GM19397 (cell line): Measurements from ENCODE around the gene VEGFB.

Experiments
- ATAC-seq: cut with Tn5 transposase; IDR thresholded peaks from one replicate; pipeline ENCODE4 v1.9.1; 2021; ENCODE audit warnings: mild to moderate bottlenecking, moderate library complexity; ENCODE audit not compliant: unreplicated experiment

Gene VEGFB

GRCh38 chr11:64245797-64246620 is 11.6 kb downstream of the VEGFB start:
- no peak for ATAC-seq

- ATAC-seq = peak; percentile 18
Measured at GRCh38 chr11:64246621-64246870, 12.2 kb downstream of the VEGFB start.

- peak; percentile 35 for ATAC-seq
Measured at GRCh38 chr11:64246871-64247728, 12.7 kb downstream of the VEGFB start, which contains the start of gene PPP1R14B. Gene PPP1R14B, minus strand, starts transcription at chr11:64246943. Its CDS starts 270 bp downstream, at chr11:64246673.

GRCh38 chr11:64247729-64248531 is 13.5 kb downstream of the VEGFB start:
- ATAC-seq = no peak

- no peak for ATAC-seq
Measured at GRCh38 chr11:64248578-64248977, 14.2 kb downstream of the VEGFB start.

GRCh38 chr11:64249038-64249437 is 14.7 kb downstream of the VEGFB start:
- ATAC-seq = no peak

- ATAC-seq = no peak
Measured at GRCh38 chr11:64249563-64250414, 15.4 kb downstream of the VEGFB start.

GRCh38 chr11:64250415-64251015 is 16.1 kb downstream of the VEGFB start:
- ATAC-seq = no peak

GRCh38 chr11:64251016-64251752 is 16.8 kb downstream of the VEGFB start, which contains the start of gene PLCB3:
Gene PLCB3, plus strand, starts transcription at chr11:64251530. Its CDS starts 120 bp downstream, at chr11:64251650.
- peak; percentile 43 for ATAC-seq

GRCh38 chr11:64251753-64252002 is 17.3 kb downstream of the VEGFB start:
- no peak for ATAC-seq

- ATAC-seq = no peak
Measured at GRCh38 chr11:64252003-64252872, 17.9 kb downstream of the VEGFB start.

- no peak for ATAC-seq
Measured at GRCh38 chr11:64253043-64253442, 18.7 kb downstream of the VEGFB start.

- ATAC-seq = no peak
Measured at GRCh38 chr11:64253481-64253880, 19.1 kb downstream of the VEGFB start.

- ATAC-seq = no peak
Measured at GRCh38 chr11:64254326-64254725, 19.9 kb downstream of the VEGFB start.

- ATAC-seq = no peak
Measured at GRCh38 chr11:64255135-64256128, 21.0 kb downstream of the VEGFB start.

GRCh38 chr11:64256300-64256699 is 21.9 kb downstream of the VEGFB start:
- ATAC-seq = no peak

GRCh38 chr11:64258356-64258755 is 24.0 kb downstream of the VEGFB start:
- no peak for ATAC-seq
